ENCODE data around the gene KIF1B.
"Not testable (repeated sequence)": the region's sequence is repeated elsewhere in the genome, so short reads cannot be mapped to it uniquely, and the experiment has no call there.

The KIF1B gene

DNA sequence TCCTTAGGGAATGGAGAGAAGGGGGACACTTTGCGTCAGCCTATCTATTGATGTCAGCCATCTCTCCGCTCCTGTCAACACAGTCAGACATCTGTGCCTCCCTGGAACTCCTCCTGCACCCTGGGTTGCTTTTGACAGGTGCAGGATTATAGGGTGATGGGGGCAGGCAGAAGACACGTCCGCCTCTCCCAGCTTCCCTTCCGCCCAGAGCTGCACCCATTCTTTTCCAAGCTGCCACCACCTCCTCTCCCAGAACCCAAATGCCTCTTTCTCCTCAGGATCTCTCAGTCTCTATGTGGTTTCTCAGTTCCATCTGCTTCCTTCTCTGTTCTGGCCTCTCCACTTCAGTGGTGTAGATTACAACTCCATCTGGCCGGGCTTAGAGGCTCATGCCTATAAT is 17.1 kb upstream of the KIF1B start:
- no peak for DNase-seq

DNA sequence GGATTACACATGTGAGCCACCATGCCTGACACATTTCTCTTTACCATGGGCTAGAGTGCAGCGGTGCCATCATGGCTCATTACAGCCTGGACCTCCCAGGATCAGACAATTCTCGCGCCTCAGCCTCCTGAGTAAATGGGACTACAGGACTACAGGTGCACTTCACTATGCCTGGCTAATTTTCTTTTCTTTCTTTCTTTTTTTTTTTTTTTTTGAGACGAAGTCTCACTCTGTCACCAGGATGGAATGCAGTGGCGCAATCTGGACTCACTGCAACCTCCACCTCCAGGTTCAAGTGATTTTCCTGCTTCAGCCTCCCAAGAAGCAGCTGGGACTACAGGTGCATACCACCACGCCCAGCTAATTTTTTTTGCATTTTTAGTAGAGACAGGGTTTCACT is 14.8 kb upstream of the KIF1B start:
- no peak for DNase-seq

DNA sequence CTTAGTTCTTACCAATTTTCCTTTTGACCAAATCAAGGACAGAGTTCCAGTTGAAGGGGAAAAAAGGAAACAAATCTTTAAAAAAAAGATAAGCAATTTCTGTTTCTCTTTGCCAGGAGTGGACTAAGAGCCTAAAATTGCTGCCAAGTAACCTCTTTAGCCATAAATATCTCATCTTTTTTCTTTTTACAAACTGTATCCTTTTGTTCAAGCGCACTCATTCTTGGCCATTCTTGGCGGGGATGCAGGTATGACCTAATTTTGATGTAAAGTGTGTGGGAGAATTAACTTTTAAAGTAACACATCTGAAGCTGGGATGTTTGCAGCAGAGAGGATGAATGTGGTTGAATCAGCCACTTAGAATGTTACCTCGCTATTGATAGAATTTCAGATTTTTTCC is 13.4 kb upstream of the KIF1B start:
- no peak for DNase-seq

DNA sequence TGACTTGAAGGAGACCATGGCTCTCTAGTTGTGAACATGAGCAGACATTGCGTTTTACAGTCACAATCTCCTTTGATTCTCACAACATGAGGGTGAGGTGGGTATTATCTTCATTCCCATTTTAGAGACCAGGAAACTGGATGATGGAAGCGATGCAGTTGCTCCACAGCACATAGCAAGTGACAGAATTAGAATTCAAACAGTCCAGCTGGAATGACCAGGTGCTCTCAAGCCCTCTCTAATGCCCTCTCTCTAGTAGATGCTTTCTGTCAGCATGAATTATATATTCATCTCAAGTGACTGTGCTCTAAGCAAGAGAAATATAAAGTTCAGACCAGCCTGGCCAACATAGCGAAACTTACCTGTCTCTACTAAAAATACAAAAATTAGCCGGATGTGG is 9.8 kb upstream of the KIF1B start:
- no peak for DNase-seq

DNA sequence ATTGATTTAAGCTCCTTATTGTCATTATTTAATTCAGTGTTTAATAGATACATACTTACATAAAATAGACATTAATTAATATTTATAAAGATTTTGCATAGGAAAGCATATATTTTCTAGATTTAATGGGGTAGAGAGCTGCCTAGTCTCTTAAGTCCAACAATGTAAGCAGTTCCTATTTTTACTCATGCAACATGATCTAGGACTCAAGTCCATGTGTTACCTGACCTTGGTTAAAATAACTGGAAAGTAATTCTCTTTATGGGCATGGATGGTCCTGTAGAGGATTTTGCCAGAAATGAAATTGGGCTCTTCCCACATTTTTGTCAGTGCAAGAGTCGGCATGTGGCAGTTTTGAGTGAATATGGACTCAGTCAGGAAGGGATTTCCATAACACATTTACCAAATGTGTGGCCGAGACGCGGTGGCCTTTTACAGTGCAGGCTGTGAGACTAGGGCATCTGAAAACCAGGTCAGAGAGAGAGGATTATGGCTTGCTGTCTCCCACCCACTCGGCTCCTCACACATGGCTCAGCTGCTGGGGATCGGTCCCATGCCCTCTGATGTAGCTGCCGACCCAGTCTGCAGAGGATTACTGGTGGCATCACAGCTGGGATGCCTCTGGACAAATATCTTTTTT is 6.2 kb upstream of the KIF1B start:
- no peak for DNase-seq

DNA sequence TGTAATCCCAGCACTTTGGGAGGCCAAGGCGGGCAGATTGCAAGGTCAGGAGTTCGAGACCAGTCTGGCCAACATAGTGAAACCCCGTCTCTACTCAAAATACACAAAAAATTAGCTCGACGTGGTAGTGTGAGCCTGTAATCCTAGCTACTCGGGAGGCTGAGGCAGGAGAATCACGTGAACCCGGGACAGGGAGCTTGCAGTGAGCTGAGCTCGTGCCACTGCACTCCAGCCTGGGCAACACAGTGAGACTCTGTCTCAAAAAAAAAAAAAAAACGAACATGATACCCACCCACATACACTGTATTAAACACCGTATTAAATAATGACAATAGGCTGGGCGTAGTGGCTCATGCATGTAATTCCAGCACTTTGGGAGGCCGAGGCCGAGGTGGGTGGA is 5.2 kb upstream of the KIF1B start:
- not testable (repeated sequence) for DNase-seq

DNA sequence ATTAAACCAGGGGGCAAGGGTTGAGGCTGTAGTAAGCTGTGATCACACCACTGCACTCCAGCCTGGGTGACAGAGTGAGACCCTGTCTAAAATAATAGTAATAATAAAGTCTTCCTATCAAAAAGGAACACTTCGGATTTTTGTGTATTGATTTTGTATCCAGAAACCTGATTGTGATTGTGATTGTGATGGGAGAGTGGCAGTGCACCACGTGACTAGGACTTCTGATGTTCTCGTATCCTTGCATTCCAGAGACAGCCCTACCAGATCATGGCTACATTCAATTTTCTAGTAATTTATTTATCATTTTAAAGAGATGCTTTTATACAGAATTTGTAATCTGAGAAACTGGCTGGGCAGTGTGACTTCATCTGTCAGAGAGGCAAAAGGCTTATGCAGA is 2.6 kb upstream of the KIF1B start:
- DNase-seq, result no peak

DNA sequence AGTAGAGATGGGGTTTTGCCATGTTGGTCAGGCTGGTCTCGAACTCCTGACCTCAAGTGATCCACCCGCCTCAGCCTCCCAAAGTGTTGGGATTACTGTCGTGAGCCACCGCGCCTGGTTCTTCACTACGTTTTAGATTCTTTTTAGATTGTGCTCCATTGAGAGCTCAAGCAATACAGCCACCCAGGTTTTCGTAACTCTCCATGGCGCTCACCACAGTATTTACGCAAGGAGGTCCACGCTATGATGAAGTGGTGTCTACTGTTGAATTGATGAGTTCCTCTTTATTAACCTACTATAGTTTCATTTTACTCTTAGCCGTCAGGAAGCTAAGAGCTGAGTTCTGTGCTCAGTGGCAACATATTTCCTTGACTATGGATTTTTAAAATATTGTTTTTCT is 1.8 kb upstream of the KIF1B start:
- no peak for DNase-seq

DNA sequence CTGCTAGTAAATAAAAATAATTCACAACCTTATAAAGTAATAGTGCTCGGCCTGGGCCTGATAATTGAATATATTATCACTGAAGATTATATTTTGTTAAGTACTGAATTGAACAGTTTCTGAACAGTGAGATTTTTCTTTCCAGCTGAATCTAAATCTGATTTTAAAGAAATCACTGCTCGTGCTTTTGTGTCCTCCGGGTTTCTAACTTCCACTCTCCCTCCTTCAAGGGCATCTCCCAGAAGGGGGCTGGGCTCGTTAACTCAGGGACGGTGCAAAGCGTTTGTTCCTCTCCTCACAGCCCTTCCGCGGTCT is 823 bp upstream of the KIF1B start:
- DNase-seq, result no peak

DNA sequence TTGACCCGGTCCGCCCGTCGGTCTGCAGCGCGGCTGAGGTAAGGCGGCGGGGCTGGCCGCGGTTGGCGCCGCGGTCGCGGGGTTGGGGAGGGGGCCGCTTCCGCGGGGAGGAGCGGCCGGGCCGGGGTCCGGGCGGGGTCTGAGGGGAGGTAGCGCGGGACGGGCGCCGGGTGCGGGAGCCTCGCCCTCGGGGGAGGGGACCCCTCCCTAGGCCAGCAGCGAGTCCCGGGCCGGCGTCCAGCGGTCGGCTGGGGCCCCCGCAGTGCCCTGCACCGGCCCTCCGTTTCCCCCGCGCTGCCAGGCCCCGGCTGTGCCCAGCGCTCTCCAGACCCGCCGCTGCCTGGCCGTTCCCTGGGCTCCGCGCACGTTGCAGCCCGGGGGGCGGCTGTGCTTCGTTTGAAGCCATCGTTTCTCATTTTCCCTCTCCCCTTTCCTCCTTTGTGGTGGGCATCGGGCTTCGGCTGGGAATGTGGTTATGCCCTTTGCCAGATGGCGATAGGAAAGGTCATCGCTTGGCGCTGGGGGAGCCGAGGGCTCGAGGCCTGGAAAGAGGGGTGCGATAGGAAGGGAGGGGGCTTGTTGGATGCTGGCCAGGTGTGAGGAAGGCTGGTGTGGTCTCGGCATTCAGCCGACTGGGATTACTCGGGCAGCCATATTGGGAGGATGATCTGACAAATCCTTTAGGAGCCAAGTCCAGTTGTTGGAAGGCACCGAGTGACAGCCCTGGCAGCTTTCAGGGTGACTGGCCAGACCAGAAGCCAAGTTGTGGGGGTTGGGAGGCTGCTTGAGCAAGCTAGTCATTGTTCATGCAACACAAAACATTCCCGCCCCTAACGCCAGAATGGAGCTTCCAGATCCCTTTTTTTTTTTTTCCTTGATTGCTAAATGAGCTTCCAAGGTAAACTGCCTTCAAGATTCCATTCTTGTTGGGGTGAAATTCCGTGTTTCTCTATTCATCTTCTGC is 753 bp downstream of the KIF1B start:
- peak; percentile 19 for DNase-seq

DNA sequence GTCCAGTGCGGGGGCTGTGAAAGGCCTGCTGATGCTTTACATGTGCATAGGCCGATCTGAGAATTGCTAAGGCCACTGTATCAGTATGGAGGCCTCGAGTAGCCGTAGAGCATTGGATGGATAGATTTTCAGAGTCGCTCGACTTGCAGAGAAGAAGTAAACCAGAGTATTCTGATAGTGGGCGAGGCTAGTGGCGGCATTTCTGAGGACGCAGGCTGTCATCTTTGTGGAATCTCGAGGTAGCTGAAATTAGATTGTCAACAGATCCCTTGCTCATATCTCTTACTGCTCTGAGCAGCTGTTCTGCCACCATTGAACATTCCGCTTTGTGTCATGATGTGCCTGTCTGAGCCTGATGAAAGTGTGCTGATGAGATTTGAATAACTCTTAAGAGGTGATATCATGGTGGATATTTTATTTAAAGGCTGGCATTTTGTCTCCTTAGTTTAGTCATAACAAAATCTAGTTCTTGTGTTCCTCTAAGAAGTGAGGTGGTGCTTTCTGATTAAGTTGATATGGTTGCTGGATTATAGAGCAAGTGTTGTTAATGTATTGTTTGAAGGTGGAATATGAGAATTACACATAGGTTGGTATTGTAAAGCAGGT is 1.5 kb downstream of the KIF1B start:
- no peak for DNase-seq

DNA sequence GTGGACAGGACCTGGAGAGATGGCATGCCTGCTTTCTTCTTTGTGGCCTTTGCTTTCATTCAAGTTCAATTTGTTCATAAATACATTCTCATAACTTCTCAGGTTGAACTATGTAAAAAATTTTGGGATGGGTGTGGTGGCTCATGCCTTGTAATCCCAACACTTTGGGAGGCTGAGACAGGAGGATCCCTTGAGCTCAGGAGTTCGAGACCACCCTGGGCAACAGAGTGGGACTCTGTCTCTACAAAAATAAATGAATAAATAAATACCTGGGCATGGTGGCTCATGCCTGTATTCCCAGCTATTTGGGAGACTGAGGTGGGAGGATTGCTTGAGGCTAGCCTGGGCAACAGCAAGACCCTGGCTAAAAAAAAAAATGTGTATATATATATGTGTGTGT is 2.1 kb downstream of the KIF1B start:
- no peak for DNase-seq

DNA sequence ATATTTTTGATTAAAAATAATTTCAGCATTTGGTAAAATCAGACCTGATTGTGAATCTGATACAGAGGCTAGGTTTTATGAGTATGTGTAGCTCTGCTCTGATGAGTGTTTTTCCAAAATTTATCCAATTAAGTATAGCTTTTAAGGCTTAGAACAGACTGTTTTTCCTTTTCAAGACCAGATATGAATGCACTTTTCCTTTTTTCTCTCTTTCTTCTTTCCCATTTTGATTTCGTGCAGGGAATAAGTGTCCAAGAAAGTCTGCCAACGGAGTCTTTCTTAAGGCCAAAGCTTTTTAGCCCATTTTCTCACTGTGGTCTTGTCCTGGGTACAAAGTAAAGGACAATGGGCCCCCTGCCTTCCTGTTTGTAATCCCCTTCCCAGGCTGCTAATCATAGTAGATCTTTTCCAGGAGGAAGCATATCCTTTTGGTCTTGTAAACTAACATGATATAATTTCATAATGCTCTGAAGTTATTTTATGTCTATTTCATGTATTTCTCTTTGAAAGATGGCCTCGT is 2.9 kb downstream of the KIF1B start:
- no peak for DNase-seq

DNA sequence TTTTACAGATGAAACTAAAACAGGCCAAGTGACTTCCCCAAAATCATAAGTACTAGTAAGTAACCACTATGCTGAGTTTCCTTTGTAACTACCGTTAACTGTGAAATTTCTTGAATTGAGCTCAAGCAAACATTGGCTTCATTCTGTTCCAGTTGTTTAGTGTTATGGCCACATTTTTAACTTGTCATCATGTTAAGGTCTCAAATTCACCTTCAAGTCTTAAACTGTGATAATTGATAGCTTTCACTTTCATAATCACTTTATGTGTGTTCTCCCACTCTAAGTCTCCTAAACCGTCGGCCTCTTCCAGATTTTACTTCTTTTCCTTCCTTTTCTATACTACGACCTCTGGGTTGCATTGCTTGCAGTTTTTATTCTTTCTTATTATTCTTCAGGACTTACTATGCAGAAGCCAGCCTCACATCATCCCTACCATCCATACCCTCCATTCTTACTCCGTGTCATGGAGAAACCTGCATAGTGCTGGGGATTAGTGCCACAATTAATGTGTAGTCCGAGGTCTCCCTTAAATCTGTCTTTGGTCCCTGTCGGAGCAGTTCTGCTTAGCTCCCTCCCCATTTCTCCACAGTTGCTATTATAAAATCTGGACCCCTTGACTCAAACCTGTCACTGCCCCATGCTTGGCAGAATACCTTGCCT is 5.8 kb downstream of the KIF1B start:
- DNase-seq, result no peak

DNA sequence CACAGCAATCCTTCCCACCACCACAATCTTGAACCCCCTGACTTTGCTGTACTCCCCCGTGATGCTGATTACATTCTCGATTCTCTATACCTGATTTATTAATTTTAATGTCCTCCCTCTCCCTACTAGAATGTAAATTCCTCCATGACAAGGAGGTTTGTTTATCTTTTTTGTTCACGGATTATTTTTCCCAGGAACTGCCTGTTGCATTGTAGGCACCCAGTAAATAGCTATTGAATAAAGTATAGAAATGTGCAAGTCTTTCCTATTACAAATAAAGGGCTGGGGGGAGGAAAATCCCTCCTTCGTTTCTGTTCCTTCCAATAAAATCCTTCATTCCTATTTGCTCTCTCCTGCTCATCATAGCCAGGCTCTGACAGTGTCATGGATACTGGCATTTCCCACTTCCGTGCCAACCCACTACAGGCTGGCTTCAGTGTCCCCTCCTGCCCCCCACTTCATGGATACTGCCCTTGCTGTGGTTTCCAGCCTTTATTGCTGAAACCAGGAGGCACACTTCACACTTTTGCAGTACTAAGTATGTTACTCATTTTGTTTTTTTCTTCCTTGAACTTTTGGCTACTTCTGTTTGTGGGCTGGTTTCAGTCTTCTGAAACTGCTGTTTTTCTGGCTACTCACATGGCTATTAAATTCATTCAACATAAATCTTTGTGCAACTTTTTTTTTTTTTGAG is 7.5 kb downstream of the KIF1B start:
- DNase-seq, result no peak

DNA sequence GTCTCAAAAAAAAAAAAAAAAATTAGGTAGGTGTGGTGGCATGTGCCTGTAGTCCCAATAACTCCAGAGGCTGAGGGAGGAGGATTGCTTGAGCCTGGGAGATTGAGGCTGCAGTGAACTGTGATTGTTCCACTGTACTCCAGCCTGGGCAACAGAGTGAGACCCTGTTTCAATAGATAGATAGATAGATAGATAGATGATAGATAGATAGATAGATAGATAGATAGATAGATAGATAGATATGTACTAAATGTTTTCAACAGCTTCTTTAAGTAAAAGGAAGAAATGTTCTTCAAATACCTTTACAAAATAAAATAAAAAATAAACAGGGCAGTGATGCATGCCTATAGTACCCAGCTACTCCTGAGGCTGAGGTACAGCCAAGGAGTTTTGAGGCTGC is 9.8 kb downstream of the KIF1B start:
- DNase-seq, result no peak

DNA sequence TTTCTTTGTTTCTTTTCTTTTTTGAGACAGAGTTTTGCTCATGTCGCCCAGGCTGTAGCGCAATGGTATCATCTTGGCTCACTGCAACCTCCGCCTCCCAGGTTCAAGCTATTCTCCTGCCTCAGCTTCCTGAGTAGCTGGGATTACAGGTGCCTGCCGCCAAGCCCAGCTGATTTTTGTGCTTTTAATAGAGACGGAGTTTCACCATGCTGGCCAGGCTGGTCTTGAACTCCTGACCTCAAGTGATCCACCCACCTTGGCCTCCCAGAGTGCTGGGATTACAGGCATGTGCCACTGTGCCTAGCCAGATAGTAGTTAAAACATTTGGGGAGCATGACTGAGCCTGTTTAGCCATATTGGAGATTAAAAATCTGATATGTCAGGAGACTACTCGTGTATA is 10.3 kb downstream of the KIF1B start:
- DNase-seq, result not testable (repeated sequence)

DNA sequence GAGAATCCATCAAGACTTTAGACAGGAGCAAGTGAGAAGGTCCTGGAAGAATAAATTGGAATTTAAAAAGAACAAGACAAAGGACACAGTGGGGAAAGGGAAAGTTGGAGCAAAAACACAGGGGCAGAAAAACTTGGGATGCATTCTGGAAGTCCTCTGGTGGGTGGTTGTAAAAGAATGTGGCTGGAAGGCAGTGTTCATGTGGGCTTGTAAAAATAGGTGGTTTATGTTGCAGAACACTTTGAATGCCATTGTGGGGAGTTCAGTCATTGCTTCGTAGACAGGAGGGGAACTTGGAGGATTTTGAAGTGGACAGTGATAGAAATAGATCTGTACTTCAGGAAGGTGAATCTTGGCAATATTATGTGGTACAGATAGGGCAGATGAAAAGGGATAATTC is 15.2 kb downstream of the KIF1B start:
- no peak for DNase-seq

DNA sequence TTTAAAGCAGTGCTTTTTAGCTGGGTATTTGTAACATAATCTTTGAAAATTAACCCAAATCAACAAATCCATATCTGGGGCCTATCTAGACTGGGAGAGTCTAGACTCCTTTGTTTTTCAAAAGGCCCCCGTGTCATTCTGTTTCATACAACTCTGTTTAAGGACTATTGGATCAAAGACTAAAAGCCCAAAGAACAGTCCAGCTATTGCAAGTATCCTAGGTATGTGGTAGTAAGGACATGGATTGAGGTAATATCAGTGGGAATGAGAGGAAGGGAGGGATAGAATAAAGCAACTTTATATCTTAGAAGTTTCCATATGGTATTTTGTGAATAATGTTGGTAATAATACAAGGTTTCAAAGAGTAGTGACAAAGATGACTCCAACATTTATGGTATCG is 18.2 kb downstream of the KIF1B start:
- DNase-seq, result no peak

DNA sequence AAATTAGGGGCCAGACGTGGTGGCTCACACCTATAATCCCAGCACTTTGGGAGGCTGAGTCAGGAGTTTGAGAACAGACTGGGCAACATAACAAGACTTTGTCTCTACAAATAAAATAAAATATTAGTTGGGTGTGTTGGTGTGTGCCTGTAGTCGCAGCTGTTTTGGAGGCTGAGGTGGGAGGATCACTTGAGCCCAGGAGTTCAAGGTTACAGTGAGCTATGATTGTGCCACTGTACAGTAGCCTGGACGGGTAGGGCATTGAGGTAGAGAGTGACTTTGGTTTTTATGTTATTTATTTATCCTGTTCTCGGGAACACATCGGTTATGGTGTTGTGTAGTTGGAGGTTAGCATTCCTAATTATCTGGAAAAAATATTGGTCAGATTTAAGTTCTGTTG is 19.5 kb downstream of the KIF1B start:
- DNase-seq, result no peak

DNA sequence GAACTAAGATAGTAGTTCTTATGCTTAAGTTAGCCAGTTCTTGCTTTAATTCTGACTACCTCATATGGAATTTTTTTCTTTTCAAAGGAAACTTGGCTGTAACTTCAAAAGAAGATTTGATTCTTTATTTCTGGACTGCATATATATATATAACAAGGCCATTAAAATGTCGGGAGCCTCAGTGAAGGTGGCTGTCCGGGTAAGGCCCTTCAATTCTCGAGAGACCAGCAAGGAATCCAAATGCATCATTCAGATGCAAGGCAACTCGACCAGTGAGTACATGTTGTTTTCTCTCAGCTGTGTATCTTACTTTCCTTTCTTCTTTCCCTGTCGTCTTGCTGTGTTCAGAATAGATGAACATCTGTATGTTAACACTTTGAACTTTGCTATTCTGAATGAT is 21.8 kb downstream of the KIF1B start:
- DNase-seq, result no peak

DNA sequence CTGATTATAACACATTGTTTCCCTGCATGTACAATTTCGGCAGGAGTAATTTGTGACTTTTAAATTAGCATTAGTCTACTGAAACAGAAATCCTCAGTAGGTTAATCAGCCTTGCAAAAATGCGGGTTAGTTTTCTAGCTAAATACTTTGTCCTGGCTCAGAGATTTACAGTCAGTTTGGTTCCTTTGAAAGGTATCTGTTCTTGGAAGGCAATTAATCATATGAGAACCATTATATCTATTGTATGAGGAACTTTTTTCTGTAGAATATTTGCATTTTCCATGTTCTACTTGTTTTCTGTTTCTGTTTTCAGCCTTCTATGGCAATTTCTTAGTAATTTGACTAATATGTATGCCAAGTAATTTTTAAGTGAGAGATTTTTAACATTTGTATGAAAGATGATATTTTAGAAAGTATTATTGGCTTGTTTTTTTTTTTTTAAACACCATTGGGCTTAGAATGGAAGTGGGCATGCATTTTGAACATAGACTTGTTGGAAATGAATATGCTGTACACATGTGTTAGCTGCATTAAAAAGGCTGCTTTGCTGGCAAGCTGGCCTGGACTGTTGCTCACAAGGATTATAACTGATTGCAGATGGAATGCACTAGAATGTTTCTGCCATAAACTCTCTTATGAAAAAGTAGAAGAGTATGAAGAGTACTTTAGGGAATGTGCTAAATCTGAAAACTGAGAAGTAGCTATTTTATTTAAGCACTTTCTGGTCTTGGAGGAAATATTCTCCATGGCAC is 26.2 kb downstream of the KIF1B start:
- DNase-seq, result no peak
